DMS114 treated with DMSO at 0.1 percent for 48 hours (cell line): Measurements from ENCODE around the gene SPACA7.

Experiments
- DNase-seq: peaks from one replicate; lab custom pipeline; 2025; ENCODE audit not compliant: unreplicated experiment; lab: John Stamatoyannopoulos, UW

Gene SPACA7

GRCh38 chr13:112462408-112462807 is 86.3 kb downstream of the SPACA7 start:
- no peak for DNase-seq

GRCh38 chr13:112464720-112465119 is 88.6 kb downstream of the SPACA7 start:
- DNase-seq: no peak

GRCh38 chr13:112465251-112466131 is 89.3 kb downstream of the SPACA7 start:
- no peak for DNase-seq

GRCh38 chr13:112466132-112467058 is 90.2 kb downstream of the SPACA7 start:
- DNase-seq: no peak

- DNase-seq: no peak
These were observed 91.1 kb downstream of the SPACA7 start for GRCh38 chr13:112467236-112467635.

GRCh38 chr13:112468069-112468468 is 91.9 kb downstream of the SPACA7 start:
- no peak for DNase-seq

GRCh38 chr13:112469071-112469745 is 93.1 kb downstream of the SPACA7 start:
- DNase-seq: no peak

- DNase-seq: no peak
These were observed 97.7 kb downstream of the SPACA7 start for GRCh38 chr13:112473818-112474217.

- no peak for DNase-seq
These were observed 98.7 kb downstream of the SPACA7 start for GRCh38 chr13:112474869-112475268.

GRCh38 chr13:112475889-112476288 is 99.7 kb downstream of the SPACA7 start:
- no peak for DNase-seq

GRCh38 chr13:112477070-112477619 is 101.0 kb downstream of the SPACA7 start:
- no peak for DNase-seq

GRCh38 chr13:112479389-112479788 is 103.2 kb downstream of the SPACA7 start:
- DNase-seq: no peak

- DNase-seq: no peak
These were observed 105.3 kb downstream of the SPACA7 start for GRCh38 chr13:112481458-112481857.

GRCh38 chr13:112483299-112483698 is 107.1 kb downstream of the SPACA7 start:
- no peak for DNase-seq
